Right kidney (tissue), 1 donor: ENCODE measurements around the gene PCDHA9.

Experiments
- DNase-seq: peaks from one replicate; pipeline ENCODE4 v3.0.0-alpha.2; 2016

Gene PCDHA9

DNA sequence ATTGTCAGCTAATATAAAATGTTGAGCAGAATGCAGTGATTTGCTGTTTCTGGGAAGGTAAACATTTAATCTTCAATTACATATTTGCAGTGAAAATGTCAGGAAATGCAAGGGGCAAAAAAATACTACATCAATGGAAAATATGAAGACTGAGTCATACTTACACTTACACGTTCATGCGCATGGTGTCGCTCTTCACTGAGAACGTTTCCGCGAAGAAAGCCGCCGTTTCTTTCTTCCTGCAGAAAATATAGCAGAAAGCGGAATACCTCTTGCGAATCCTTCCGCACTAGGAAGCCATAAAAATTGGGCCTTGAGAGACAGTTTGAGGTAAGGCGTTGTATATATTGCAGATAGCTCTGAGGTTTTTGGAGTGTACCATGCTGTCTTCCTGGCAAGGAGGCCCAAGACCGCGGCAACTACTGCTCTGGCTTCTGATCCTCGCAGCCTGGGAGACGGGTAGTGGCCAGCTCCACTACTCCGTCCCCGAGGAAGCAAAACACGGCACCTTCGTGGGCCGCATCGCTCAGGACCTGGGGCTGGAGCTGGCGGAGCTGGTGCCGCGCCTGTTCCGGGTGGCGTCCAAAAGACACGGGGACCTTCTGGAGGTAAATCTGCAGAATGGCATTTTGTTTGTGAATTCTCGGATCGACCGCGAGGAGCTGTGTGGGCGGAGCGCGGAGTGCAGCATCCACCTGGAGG lies 33.9 kb downstream of the PCDHA9 start, which contains the start of gene PCDHA13:
Gene PCDHA13 (plus strand): TSS at position 236 of the 702 bp plus-strand sequence. CDS start 145 bp downstream, at position 381.
- no peak for DNase-seq

DNA sequence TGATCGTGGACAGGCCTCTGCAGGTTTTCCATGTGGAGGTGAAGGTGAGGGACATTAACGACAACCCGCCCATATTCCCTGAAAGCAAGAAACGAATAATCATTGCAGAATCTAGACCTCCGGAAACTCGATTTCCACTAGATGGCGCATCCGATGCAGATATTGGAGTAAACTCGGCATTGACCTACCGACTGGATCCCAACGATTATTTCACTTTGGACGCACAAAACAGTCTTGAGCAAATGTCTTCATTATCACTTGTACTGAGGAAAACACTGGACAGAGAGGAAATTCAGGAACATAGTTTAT lies 34.4 kb downstream of the PCDHA9 start:
- no peak for DNase-seq

DNA sequence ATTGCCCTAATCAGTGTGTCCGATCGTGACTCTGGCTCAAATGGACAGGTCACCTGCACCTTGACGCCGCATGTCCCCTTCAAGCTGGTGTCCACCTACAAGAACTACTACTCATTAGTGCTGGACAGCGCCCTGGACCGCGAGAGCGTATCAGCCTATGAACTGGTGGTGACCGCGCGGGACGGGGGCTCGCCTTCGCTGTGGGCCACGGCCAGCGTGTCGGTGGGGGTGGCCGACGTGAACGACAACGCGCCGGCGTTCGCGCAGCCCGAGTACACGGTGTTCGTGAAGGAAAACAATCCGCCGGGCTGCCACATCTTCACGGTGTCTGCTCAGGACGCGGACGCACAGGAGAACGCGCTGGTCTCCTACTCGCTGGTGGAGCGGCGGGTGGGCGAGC lies 35.2 kb downstream of the PCDHA9 start:
- no peak for DNase-seq

DNA sequence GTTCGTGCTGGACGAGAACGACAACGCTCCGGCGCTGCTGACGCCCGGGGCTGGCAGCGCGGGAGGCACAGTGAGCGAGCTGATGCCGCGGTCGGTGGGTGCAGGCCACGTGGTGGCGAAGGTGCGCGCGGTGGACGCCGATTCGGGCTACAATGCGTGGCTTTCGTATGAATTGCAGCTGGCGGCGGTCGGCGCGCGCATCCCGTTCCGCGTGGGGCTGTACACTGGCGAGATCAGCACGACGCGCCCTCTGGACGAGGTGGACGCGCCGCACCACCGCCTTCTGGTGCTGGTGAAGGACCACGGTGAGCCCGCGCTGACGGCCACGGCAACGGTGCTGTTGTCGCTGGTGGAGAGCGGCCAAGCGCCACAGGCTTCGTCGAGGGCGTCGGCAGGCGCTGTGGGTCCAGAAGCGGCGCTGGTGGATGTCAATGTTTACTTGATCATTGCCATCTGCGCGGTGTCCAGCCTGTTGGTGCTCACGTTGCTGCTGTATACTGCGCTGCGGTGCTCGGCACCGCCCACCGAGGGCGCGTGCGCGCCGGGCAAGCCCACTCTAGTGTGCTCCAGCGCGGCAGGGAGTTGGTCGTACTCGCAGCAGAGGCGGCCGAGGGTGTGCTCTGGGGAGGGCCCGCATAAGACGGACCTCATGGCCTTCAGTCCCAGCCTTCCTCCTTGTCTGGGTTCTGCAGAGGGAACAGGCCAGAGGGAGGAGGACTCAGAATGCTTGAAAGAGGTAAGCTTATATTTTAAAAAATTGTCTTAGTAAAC lies 35.9 kb downstream of the PCDHA9 start:
- DNase-seq, result no peak
